ENCODE results near the gene TMEM35B. TPM values are rescaled to one million over a fixed set of nuclear protein-coding genes. Genes with fewer than 3 reads are reported as not detected.

TMEM35B gene
- total and polyA plus RNA-seq, 4 donors, result 31.3 to 68.4 (median 42.9) TPM

- H3K4me3 ChIP-seq, result no peak overlapping the region
- no peak overlapping the region for H3K27ac ChIP-seq (ENCODE audit: low read depth in 1 of 2, low read length in 1 of 2)
- H3K9me3 ChIP-seq (ENCODE audit: control insufficient read depth in 4 of 4, insufficient read depth in 3 of 4, low read length in 3 of 4), result no peaks in the 10 kb centered on the region
- ATAC-seq (ENCODE audit: insufficient read depth, low FRiP score) (no peak), DNase-seq (no peak)
- TF ChIP-seq CTCF (IDR thresholded peaks at IDR 0.05; ENCODE audit: control extremely low read depth, extremely low read depth), result no peak
- no peaks in the 10 kb centered on the region for H3K27me3 ChIP-seq (ENCODE audit: control insufficient read depth in 3 of 3, insufficient read depth in 3 of 3, low read length in 2 of 3)
- H3K9ac ChIP-seq (ENCODE audit: insufficient read depth in 1 of 2, low read length in 2 of 2), result no peak overlapping the region
- H3K4me1 ChIP-seq (ENCODE audit: control insufficient read depth in 5 of 5, insufficient read depth in 5 of 5, low read length in 5 of 5), result no peaks in the 10 kb centered on the region
- peaks cover 3 to 21% (median 9%) of the 10 kb centered on the region in 4 donors for H3K36me3 ChIP-seq (ENCODE audit: control insufficient read depth in 4 of 4, insufficient read depth in 4 of 4, low read length in 4 of 4)
These were observed 31.3 kb upstream of the TMEM35B start for GRCh38 chr1:35016406-35016805.

- DNase-seq, result no peak
- Histone ChIP-seq H3K36me3 (ENCODE audit: control insufficient read depth in 4 of 4, insufficient read depth in 4 of 4, low read length in 4 of 4) (peaks cover 13 to 34% (median 17%) of the 10 kb centered on the region in 4 donors), H3K27me3 (ENCODE audit: control insufficient read depth in 3 of 3, insufficient read depth in 3 of 3, low read length in 2 of 3) (no peaks in the 10 kb centered on the region), H3K4me3 (no peak overlapping the region), H3K4me1 (ENCODE audit: control insufficient read depth in 5 of 5, insufficient read depth in 5 of 5, low read length in 5 of 5) (no peaks in the 10 kb centered on the region), H3K9ac (ENCODE audit: insufficient read depth in 1 of 2, low read length in 2 of 2) (no peak overlapping the region), H3K27ac (ENCODE audit: low read depth in 1 of 2, low read length in 1 of 2) (no peak overlapping the region), H3K9me3 (ENCODE audit: control insufficient read depth in 4 of 4, insufficient read depth in 3 of 4, low read length in 3 of 4) (no peaks in the 10 kb centered on the region)
- TF ChIP-seq CTCF (IDR thresholded peaks at IDR 0.05; ENCODE audit: control extremely low read depth, extremely low read depth), result no peak
- 90 to 96% methylated on average over 2 of the region's 2 CpGs for WGBS, 2 donors
- no peak for ATAC-seq (ENCODE audit: insufficient read depth, low FRiP score)
These were observed 29.3 kb upstream of the TMEM35B start for GRCh38 chr1:35014486-35014885.

GRCh38 chr1:35005711-35006110, 20.6 kb upstream of the TMEM35B start:
- Histone ChIP-seq H3K9ac (ENCODE audit: insufficient read depth in 1 of 2, low read length in 2 of 2) (no peak overlapping the region), H3K9me3 (ENCODE audit: control insufficient read depth in 4 of 4, insufficient read depth in 3 of 4, low read length in 3 of 4) (no peaks in the 10 kb centered on the region), H3K27ac (ENCODE audit: low read depth in 1 of 2, low read length in 1 of 2) (no peak overlapping the region), H3K36me3 (ENCODE audit: control insufficient read depth in 4 of 4, insufficient read depth in 4 of 4, low read length in 4 of 4) (peaks cover 10 to 31% (median 17%) of the 10 kb centered on the region in 4 donors), H3K27me3 (ENCODE audit: control insufficient read depth in 3 of 3, insufficient read depth in 3 of 3, low read length in 2 of 3) (no peaks in the 10 kb centered on the region), H3K4me1 (ENCODE audit: control insufficient read depth in 5 of 5, insufficient read depth in 5 of 5, low read length in 5 of 5) (no peaks in the 10 kb centered on the region), H3K4me3 (no peak overlapping the region)
- DNase-seq (peak; percentile 17 to 42 (median 19)), ATAC-seq (ENCODE audit: insufficient read depth, low FRiP score) (no peak)
- TF ChIP-seq CTCF (IDR thresholded peaks at IDR 0.05; ENCODE audit: control extremely low read depth, extremely low read depth), result no peak
- 90% methylated on average over 3 of the region's 3 CpGs for WGBS, 2 donors

- TF ChIP-seq CTCF (IDR thresholded peaks at IDR 0.05; ENCODE audit: control extremely low read depth, extremely low read depth), result no peak
- H3K4me1 ChIP-seq (ENCODE audit: control insufficient read depth in 5 of 5, insufficient read depth in 5 of 5, low read length in 5 of 5), result no peaks in the 10 kb centered on the region
- no peak for DNase-seq
- no peak overlapping the region for H3K27ac ChIP-seq (ENCODE audit: low read depth in 1 of 2, low read length in 1 of 2)
- peaks cover 3 to 17% (median 15%) of the 10 kb centered on the region in 4 donors for H3K36me3 ChIP-seq (ENCODE audit: control insufficient read depth in 4 of 4, insufficient read depth in 4 of 4, low read length in 4 of 4)
- ATAC-seq (ENCODE audit: insufficient read depth, low FRiP score), result no peak
- H3K9me3 ChIP-seq (ENCODE audit: control insufficient read depth in 4 of 4, insufficient read depth in 3 of 4, low read length in 3 of 4), result no peaks in the 10 kb centered on the region
- H3K9ac ChIP-seq (ENCODE audit: insufficient read depth in 1 of 2, low read length in 2 of 2), result no peak overlapping the region
- H3K4me3 ChIP-seq, result no peak overlapping the region
- WGBS, 2 donors, result 88% methylated on average over 3 of the region's 3 CpGs
- H3K27me3 ChIP-seq (ENCODE audit: control insufficient read depth in 3 of 3, insufficient read depth in 3 of 3, low read length in 2 of 3), result no peaks in the 10 kb centered on the region
These were observed 16.6 kb upstream of the TMEM35B start for GRCh38 chr1:35001743-35002142.

Measured in lung (tissue), 12 donors.